OCI-LY7 (cell line): ENCODE measurements around the gene OGG1.

ENCODE experiments used
- CTCF ChIP-seq: fragments of 200-600 bp; sonication (generic); conservative IDR thresholded peaks from 2 replicates; pipeline ENCODE4 v1.5.1; 2014; ENCODE audit warnings: mild to moderate bottlenecking, antibody characterized with exemption, low read length, moderate library complexity, mixed read lengths
- EZH2phosphoT487 ChIP-seq: fragments of 200-600 bp; sonication (generic); IDR thresholded peaks from 2 replicates; pipeline ENCODE4 v1.6.1; 2018; ENCODE audit warnings: low read depth, borderline replicate concordance, mild to moderate bottlenecking, mixed run types, antibody characterized with exemption, low read length, moderate library complexity, mixed read lengths

- TF ChIP-seq CTCF (no peak), EZH2phosphoT487 (no peak)
Measured at GRCh38 chr3:9749645-9750555, at the start of gene OGG1.
